Mucosa of stomach (tissue), 1 donor: Measurements from ENCODE around the gene MEAF6.

Experiments
- H3K27me3 ChIP-seq: one replicate; pipeline ENCODE4 v1.7.0; 2013; ENCODE audit warnings: mild to moderate bottlenecking, low read length; ENCODE audit not compliant: control insufficient read depth, insufficient read depth
- H3K36me3 ChIP-seq: one replicate; pipeline ENCODE4 v1.7.0; 2013; ENCODE audit warnings: low read length; ENCODE audit not compliant: control insufficient read depth, insufficient read depth
- H3K4me1 ChIP-seq: one replicate; pipeline ENCODE4 v1.7.0; 2013; ENCODE audit warnings: mild to moderate bottlenecking, low read length; ENCODE audit not compliant: control insufficient read depth, insufficient read depth
- H3K4me3 ChIP-seq: one replicate; pipeline ENCODE4 v1.7.0; 2013; ENCODE audit warnings: low read length
- H3K9ac ChIP-seq: one replicate; pipeline ENCODE4 v1.7.0; 2013; ENCODE audit warnings: mild to moderate bottlenecking, low read length, moderate library complexity
- H3K9me3 ChIP-seq: one replicate; pipeline ENCODE4 v1.7.0; 2013; ENCODE audit warnings: mild to moderate bottlenecking, low read length, moderate library complexity; ENCODE audit not compliant: control insufficient read depth
- donor health status: Pancreatic carcinoma.

The MEAF6 gene

GRCh38 chr1:37461698-37462436 lies 52.7 kb downstream of the MEAF6 start:
- H3K9ac ChIP-seq: no peak overlapping the region
- H3K4me1 ChIP-seq: peaks cover 8% of the 10 kb centered on the region
- no peaks in the 10 kb centered on the region for H3K9me3 ChIP-seq
- H3K36me3 ChIP-seq: no peaks in the 10 kb centered on the region
- no peak overlapping the region for H3K4me3 ChIP-seq
- H3K27me3 ChIP-seq: no peaks in the 10 kb centered on the region

- H3K4me1 ChIP-seq: peaks cover 6% of the 10 kb centered on the region
- no peaks in the 10 kb centered on the region for H3K27me3 ChIP-seq
- no peak overlapping the region for H3K4me3 ChIP-seq
- no peak overlapping the region for H3K9ac ChIP-seq
- H3K36me3 ChIP-seq: no peaks in the 10 kb centered on the region
- H3K9me3 ChIP-seq: no peaks in the 10 kb centered on the region
These were observed 56.0 kb downstream of the MEAF6 start for GRCh38 chr1:37458551-37458950.

GRCh38 chr1:37456614-37457013 lies 58.0 kb downstream of the MEAF6 start:
- H3K4me1 ChIP-seq: peaks cover 12% of the 10 kb centered on the region
- no peaks in the 10 kb centered on the region for H3K9me3 ChIP-seq
- no peaks in the 10 kb centered on the region for H3K27me3 ChIP-seq
- H3K36me3 ChIP-seq: no peaks in the 10 kb centered on the region
- no peak overlapping the region for H3K4me3 ChIP-seq
- no peak overlapping the region for H3K9ac ChIP-seq

GRCh38 chr1:37455516-37455915 lies 59.0 kb downstream of the MEAF6 start:
- no peak overlapping the region for H3K9ac ChIP-seq
- H3K4me3 ChIP-seq: no peak overlapping the region

GRCh38 chr1:37453647-37454046 lies 60.9 kb downstream of the MEAF6 start:
- no peaks in the 10 kb centered on the region for H3K36me3 ChIP-seq
- peaks cover 7% of the 10 kb centered on the region for H3K27me3 ChIP-seq
- no peak overlapping the region for H3K9ac ChIP-seq
- H3K9me3 ChIP-seq: no peaks in the 10 kb centered on the region
- peaks cover 12% of the 10 kb centered on the region for H3K4me1 ChIP-seq
- H3K4me3 ChIP-seq: no peak overlapping the region

More at GRCh38 chr1:37455516-37455915, 59.0 kb downstream of the MEAF6 start:
- peaks cover 12% of the 10 kb centered on the region for H3K4me1 ChIP-seq
- H3K9me3 ChIP-seq: no peaks in the 10 kb centered on the region
- no peaks in the 10 kb centered on the region for H3K27me3 ChIP-seq
- no peaks in the 10 kb centered on the region for H3K36me3 ChIP-seq

GRCh38 chr1:37452416-37452815 lies 62.1 kb downstream of the MEAF6 start:
- H3K9me3 ChIP-seq: no peaks in the 10 kb centered on the region
- H3K4me3 ChIP-seq: no peak overlapping the region
- H3K27me3 ChIP-seq: peaks cover 12% of the 10 kb centered on the region
- H3K36me3 ChIP-seq: no peaks in the 10 kb centered on the region
- H3K4me1 ChIP-seq: peaks cover 12% of the 10 kb centered on the region
- no peak overlapping the region for H3K9ac ChIP-seq

GRCh38 chr1:37449936-37450335 lies 64.6 kb downstream of the MEAF6 start:
- no peak overlapping the region for H3K9ac ChIP-seq
- H3K36me3 ChIP-seq: no peaks in the 10 kb centered on the region
- H3K4me1 ChIP-seq: peaks cover 8% of the 10 kb centered on the region
- peaks cover 12% of the 10 kb centered on the region for H3K27me3 ChIP-seq
- H3K4me3 ChIP-seq: no peak overlapping the region
- H3K9me3 ChIP-seq: no peaks in the 10 kb centered on the region

GRCh38 chr1:37448691-37449417 lies 65.7 kb downstream of the MEAF6 start:
- Histone ChIP-seq H3K4me3 (no peak overlapping the region), H3K9me3 (no peaks in the 10 kb centered on the region), H3K27me3 (peaks cover 12% of the 10 kb centered on the region), H3K4me1 (peaks cover 6% of the 10 kb centered on the region), H3K9ac (no peak overlapping the region), H3K36me3 (no peaks in the 10 kb centered on the region)

- peaks cover 12% of the 10 kb centered on the region for H3K27me3 ChIP-seq
- H3K9ac ChIP-seq: no peak overlapping the region
- H3K9me3 ChIP-seq: no peaks in the 10 kb centered on the region
- H3K4me3 ChIP-seq: no peak overlapping the region
- peaks cover 6% of the 10 kb centered on the region for H3K4me1 ChIP-seq
- H3K36me3 ChIP-seq: no peaks in the 10 kb centered on the region
These were observed 66.4 kb downstream of the MEAF6 start for GRCh38 chr1:37448185-37448584.

- no peaks in the 10 kb centered on the region for H3K9me3 ChIP-seq
- H3K4me3 ChIP-seq: no peak overlapping the region
- peaks cover 1% of the 10 kb centered on the region for H3K4me1 ChIP-seq
- H3K9ac ChIP-seq: no peak overlapping the region
- H3K27me3 ChIP-seq: peaks cover 20% of the 10 kb centered on the region
- no peaks in the 10 kb centered on the region for H3K36me3 ChIP-seq
These were observed 67.7 kb downstream of the MEAF6 start for GRCh38 chr1:37446874-37447273.

- peaks cover 11% of the 10 kb centered on the region for H3K27me3 ChIP-seq
- no peaks in the 10 kb centered on the region for H3K4me1 ChIP-seq
- no peaks in the 10 kb centered on the region for H3K36me3 ChIP-seq
- no peak overlapping the region for H3K9ac ChIP-seq
- H3K9me3 ChIP-seq: no peaks in the 10 kb centered on the region
- no peak overlapping the region for H3K4me3 ChIP-seq
These were observed 71.9 kb downstream of the MEAF6 start for GRCh38 chr1:37442644-37443043.
